GM12801 (cell line): ENCODE data around the gene PALM2AKAP2.

Experiments used
- TF ChIP-seq, protein P1 (sequence below): IDR thresholded peaks from one replicate; pipeline ENCODE4 v1.5.1; 2011; ENCODE audit warnings: control low read depth; ENCODE audit not compliant: insufficient read length; ENCODE audit errors: extremely low read depth

PALM2AKAP2 gene

DNA sequence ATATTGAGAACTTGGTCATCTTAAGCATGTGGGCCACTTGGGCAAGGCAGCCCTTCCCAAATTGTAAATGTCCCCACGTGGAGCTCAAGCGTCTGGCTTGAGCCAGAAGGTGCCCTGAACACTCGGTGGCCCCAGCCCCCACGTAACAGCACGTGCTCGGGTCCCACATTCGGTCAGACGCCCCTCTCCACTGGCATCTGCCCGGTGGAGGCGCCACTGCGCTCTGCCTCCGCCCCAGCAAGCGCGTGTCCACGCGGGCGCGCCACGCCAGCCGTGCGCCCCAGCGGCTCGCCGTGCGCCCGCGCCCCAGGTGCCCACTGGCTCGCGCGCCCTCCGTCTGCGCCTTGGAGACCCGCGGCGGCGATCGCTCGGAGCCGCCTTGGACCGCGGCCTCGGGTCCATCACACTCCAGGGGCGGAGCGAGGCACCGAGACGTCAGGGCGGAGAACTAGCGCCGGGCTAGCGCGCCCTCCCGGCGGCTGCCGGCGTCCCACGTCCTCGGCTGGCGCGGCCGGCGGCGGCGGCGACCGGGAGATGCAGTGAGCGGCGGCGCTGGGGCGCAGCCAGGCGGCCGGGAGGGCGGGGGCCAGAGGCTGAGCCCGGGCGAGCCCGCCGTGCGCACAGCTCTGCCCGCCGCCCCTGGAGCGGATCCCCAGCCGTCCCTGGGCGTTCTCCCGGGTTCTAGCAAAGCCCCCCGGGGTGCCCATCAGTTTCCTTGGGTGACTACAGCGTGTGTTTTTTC is at the start of gene PALM2AKAP2:
Gene PALM2AKAP2 (plus strand): TSS at position 488 of the 742 bp plus-strand sequence. CDS start 291 bp downstream, outside the sequence.
- TF ChIP-seq, protein P1, sequence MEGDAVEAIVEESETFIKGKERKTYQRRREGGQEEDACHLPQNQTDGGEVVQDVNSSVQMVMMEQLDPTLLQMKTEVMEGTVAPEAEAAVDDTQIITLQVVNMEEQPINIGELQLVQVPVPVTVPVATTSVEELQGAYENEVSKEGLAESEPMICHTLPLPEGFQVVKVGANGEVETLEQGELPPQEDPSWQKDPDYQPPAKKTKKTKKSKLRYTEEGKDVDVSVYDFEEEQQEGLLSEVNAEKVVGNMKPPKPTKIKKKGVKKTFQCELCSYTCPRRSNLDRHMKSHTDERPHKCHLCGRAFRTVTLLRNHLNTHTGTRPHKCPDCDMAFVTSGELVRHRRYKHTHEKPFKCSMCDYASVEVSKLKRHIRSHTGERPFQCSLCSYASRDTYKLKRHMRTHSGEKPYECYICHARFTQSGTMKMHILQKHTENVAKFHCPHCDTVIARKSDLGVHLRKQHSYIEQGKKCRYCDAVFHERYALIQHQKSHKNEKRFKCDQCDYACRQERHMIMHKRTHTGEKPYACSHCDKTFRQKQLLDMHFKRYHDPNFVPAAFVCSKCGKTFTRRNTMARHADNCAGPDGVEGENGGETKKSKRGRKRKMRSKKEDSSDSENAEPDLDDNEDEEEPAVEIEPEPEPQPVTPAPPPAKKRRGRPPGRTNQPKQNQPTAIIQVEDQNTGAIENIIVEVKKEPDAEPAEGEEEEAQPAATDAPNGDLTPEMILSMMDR = no peak

DNA sequence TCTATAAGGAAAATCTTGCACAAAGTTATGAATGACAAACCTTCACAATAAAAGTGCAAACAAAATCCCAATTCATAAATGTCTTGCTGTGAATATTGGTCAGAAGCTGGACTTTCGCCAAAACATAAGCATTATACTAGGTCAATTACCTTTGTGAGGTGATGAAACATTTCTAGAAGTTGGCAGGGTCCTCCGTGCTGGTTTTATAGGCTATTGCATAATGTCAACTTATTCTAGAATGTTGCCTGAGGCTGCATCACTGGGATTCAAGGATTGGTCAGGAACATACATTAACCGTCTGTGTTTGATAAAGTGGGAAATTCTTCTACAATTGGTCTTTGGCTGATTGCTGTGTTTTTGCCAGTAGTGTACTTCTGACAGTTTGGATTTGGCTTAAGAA is 49.8 kb upstream of the PALM2AKAP2 start:
- TF ChIP-seq, protein P1 = no peak

DNA sequence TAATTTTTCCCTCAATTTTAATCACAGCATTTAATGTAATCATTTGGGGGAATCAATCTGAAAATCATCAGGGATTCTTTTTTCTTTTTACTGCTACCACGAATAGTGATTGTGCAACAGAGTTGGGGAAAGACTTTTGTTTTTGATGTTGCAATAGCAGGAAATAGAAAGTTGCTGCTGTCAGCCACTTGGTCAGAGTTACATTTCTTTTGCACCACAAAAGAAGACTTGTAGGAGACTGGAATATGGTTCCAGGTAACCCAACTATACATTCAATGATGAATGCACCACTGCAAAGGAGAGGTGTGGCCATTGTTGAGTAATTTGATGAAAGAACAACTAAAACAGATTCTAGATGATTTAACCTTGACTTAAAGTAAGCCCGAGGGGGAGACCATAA is 46.3 kb upstream of the PALM2AKAP2 start:
- TF ChIP-seq, protein P1 = no peak

DNA sequence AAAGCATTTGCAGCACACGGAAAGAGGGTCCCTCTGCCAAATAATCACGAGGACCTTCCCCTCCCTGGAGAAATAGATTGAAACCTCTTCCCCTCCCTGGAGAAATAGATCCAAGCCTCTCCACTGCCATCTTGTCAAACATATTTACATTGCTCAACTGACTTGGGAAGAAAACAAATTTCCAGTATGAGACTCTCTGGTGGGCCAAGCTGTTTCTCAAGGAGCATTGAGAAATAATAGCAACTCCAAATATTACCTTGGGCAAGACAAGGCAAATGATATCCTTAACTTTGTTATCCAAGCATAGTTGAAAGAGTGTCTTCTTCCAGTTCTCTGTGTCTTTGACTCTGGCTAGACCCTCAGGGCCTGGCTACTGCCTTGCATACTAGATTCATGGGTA is 45.2 kb upstream of the PALM2AKAP2 start:
- TF ChIP-seq, protein P1 = no peak

DNA sequence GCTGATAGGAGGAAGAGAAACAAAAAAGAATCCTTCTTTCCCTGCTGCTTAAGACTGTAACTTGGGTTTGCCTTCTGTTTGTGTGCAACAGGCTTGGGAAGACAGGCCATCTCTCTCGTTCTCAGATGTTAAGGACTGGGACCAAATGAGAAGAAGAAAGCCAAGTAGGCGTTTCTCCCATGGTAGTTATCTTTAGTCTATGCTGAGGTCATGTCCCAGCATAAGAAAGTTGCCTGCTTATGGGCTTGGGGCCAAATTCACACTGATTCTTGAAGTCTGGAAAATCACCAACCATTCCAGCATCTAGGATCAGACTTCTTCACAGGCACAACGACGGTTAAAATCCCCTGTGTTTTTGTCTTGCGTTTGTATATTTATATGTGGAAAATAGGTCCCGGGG is 44.2 kb upstream of the PALM2AKAP2 start:
- TF ChIP-seq, protein P1 = no peak

DNA sequence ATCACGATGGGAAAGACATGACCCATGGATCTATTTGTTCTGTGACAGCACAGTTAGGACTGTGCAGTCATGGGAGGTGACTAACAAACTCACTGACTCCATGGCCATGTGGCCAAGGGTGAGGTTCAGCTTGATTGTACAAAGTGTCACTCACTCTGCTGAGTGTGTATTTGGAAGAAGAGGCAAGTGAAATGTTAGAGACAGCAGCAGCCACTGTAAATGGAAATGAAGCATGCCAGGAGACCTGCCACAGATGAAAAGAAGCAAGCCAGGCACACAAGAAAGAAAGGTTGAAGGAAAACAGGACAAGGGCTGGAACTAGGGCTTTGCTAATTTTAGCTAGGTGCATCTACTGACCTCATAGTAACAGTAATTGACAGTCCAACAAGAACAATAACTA is 42.7 kb upstream of the PALM2AKAP2 start:
- TF ChIP-seq, protein P1 = no peak

DNA sequence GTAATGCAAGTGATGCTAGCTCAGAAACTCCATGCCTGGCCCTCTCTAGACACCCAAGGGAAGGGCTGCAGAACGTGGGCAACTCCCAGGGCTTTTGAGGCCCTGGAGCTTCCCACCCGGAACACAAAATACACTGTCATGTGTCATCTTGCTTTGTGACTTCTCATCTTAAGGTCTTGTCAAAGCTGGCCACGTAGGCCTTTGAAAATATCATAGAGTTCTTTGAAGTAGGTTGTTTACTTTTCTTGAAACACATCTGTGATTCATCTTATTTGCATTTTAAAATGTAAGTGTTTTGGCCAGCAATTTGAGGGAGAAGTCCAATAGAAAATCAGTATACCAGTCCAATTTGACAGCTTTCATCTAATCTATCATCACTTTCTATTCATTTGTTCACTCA is 40.2 kb upstream of the PALM2AKAP2 start:
- TF ChIP-seq, protein P1 = no peak
